ENCODE measurements around the gene TUBA8. TPM values are rescaled to one million over a fixed set of nuclear protein-coding genes. Genes with fewer than 3 reads are reported as not detected.
"Not testable (repeated sequence)": the region's sequence is repeated elsewhere in the genome, so short reads cannot be mapped to it uniquely, and the experiment has no call there.

TUBA8 gene
- total RNA-seq, 2 donors from 2014 or later = 2.3 to 2.8 TPM

DNA sequence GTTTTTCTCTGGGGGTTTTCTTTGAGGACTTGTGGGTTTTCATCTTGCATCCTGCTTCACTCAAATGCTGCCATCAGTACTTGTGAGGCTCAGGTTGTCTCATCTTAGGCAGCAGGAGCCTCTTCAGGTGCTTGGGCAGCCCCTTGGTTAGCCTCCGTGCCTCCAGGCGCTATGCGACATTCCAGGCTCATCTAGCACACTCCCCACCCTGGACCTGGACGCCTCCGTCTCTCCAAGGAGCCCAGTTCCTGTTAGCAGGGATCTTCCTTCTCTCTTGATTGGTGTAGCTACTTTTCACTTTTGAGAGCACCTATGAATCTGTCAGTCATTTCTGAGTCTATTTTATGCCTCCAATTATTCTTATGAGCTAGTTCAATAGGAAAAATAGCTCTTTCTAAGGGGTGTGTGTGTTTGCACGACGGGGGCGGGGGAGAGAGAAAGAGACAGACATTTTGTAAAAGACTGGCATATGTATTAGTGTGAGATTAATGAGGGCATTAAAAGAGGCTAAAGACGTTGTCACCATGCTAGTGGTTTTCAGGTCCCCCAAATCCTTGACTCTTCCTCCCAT is 7.8 kb downstream of the TUBA8 start:
- intact Hi-C loops (cut with DNase I) = no loop called here
- DNase-seq (ENCODE audit: low spot score) = peak; percentile 23

DNA sequence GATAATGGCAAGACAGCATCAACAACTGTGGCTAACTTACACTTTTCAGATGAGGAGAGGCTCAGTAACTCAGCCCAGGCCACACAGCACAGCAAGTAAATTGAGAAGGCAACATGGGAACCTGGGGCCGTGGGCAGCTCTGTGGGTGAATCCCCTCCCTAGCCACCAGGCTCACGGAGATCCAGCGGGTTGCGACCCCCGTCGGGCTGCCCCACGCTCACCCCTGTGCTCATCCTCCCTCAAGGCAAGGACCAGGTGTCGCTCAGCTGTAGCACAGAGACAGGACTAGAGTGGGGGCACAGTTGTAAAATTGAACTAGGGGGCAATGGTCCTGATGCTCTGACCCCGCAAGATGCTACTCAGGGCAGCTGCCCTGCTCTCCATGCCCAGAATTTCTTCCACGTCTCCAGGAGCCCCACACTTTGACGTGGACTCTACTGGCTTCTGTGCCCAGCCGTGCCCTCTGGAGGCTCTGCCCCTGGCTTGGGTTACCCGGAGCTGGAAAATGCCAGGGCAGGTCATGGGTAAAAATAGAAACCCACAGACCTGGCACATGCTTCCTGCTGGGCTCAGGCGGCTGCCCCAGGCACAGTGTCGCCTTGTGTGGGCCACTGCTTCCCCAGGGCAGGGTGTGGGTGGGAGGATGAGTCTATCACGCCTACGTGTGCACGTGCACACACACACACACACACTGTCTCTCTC is 9.0 kb downstream of the TUBA8 start:
- intact Hi-C loops (cut with DNase I) = no loop called here
- DNase-seq (ENCODE audit: low spot score) = peak; percentile 67

DNA sequence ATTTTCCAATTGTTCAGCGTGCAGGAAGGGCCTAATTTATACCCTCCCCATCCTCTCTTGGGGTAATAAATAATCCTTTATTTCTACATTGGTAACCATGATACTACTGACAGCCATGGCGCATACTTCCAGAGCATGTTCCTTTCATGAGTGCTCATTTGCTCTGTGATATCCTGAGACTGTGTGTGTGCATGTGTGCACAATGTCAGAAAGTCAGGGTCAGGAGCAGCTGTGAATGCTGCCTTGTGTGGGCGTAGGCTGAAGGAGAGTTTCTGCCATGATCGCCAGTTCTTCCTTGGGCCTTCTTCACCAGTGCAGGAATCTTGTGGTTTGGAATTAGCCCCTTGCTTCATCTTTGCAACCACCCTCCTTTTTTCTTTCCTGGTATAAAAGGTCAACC is 10.2 kb downstream of the TUBA8 start:
- DNase-seq (ENCODE audit: low spot score) = peak; percentile 2
- intact Hi-C loops (cut with DNase I) = no loop called here

DNA sequence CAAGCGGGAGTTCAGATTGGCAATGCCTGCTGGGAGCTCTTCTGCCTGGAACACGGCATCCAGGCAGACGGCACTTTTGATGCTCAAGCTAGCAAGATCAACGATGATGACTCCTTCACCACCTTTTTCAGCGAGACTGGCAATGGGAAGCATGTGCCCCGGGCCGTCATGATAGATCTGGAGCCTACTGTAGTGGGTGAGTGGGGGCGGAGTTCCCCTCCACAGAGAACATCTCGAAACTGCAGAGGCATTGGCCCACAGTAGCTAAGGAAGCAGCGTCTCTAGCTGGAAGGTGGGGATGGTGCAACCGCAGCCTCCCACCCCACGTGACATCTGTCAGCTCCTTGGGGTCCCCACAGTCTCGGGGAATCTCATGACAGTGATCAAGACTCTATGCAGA is 10.9 kb downstream of the TUBA8 start:
- DNase-seq (ENCODE audit: low spot score) = peak; percentile 72
- intact Hi-C loops (cut with DNase I) = no loop called here

DNA sequence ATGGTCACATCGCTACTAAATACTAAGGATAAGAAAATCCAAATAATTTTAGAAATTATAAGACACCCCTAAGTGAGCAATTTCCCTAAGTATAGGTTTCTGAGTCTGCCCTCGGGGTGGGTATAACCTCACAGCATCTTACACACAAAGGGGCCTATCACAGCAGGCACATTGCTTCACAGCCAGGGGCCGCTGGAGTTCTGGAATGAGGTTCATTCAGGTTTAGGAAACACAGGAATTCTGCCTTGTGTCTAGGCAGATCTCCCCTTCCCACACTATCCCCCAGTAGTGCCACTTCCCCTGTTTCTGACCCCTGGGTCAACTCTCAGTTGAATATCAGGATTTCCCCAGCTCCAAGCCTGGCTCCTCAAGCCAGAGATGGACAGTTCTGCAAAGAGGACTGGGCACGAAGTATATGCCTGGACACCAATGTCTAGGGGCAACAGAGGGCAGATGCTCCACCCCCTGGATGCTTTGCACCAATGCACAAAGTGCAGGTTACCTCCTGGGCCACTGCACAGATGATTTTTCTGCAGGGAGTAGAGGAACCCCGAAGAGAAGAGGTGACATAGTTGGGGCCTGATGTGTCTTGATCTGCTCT is 11.4 kb downstream of the TUBA8 start:
- DNase-seq (ENCODE audit: low spot score) = peak; percentile 18

DNA sequence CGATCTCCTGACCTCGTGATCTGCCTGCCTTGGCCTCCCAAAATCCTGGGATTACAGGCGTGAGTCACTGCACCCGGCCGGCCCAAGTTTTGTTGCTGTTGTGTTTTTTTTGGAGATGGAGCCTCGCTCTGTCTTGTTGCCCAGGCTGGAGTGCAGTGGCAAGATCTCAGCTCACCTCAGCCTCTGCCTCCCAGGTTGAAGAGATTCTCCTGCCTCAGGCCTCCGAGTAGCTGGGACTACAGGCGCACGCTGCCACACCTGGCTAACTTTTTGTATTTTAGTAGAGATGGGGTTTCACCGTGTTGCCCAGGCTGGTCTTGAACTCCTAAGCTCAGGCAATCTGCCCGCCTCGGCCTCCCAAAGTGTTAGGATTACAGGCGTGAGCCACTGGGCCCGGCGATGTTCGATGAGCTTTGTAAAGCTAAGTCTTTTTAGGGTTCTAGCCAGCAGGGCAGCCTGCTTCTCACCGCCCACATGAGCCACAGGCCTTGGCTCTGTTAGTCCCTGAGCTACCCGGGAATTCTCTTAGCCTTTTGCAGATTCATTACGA is 12.9 kb downstream of the TUBA8 start:
- intact Hi-C loops (cut with DNase I) = not testable (repeated sequence)

More for the DNA sequence above, 11.4 kb downstream of the TUBA8 start:
- intact Hi-C loops (cut with DNase I) = no loop called here

DNA sequence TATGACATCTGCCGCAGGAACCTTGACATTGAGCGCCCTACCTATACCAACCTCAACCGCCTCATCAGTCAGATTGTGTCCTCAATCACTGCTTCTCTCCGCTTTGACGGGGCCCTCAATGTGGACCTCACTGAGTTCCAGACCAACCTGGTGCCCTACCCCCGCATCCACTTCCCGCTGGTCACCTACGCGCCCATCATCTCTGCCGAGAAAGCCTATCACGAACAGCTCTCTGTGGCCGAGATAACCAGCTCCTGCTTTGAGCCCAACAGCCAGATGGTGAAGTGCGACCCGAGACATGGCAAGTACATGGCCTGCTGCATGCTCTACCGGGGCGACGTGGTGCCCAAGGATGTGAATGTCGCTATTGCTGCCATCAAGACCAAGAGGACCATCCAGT is 16.0 kb downstream of the TUBA8 start:
- peak; percentile 73 for DNase-seq (ENCODE audit: low spot score)

More for the DNA sequence above, 12.9 kb downstream of the TUBA8 start:
- DNase-seq (ENCODE audit: low spot score) = peak; percentile 54

DNA sequence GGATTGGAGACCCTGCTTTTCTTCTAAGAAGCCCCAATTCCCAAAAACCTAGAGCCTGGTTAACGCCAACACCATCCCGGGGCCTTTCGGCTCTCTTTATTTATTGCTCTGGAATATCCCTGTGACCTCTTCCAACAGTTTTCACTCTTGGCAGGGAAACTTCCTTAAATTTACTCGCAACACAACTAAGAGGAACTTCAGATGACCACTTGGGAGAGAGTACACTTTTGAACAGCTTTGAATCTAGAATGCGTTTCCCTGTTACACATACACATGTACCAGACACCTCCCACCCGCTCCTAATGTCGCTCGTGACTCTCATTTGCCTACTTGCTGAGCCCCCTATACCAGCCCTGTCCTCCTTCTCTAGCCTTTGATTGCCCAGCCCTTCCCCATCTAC is 19.4 kb downstream of the TUBA8 start:
- DNase-seq (ENCODE audit: low spot score) = peak; percentile 24

More for the DNA sequence above, 16.0 kb downstream of the TUBA8 start:
- intact Hi-C loops (cut with DNase I) = no loop called here

DNA sequence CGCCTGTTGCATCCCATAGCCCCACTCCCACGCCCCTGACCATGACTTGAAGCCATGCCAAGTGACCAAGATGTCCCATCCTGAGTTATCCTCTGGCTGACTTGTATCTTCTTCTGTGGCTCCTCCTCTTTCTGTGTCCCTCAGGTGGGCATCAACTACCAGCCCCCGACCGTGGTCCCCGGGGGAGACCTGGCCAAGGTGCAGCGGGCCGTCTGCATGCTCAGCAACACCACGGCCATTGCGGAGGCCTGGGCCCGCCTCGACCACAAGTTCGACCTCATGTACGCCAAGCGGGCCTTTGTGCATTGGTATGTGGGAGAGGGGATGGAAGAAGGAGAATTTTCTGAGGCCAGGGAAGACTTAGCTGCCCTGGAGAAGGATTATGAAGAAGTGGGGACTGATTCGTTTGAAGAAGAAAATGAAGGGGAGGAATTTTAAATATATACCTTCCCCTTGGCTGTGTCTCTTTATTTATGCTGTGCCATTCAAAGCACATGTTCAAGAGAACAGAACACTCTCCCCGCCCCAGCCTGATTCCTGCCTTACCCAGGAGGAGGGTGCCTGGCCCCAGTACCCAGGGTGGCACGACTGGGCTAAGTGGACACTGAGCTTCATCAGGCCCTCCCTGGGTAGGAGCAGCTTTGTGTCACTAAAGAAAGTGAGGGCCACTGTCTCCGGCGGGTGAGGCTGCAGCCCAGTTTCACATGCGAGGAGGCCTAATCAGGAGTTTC is 20.3 kb downstream of the TUBA8 start:
- intact Hi-C loops (cut with DNase I) = no loop called here
- DNase-seq (ENCODE audit: low spot score) = peak; percentile 65

More for the DNA sequence above, 19.4 kb downstream of the TUBA8 start:
- intact Hi-C loops (cut with DNase I) = no loop called here

DNA sequence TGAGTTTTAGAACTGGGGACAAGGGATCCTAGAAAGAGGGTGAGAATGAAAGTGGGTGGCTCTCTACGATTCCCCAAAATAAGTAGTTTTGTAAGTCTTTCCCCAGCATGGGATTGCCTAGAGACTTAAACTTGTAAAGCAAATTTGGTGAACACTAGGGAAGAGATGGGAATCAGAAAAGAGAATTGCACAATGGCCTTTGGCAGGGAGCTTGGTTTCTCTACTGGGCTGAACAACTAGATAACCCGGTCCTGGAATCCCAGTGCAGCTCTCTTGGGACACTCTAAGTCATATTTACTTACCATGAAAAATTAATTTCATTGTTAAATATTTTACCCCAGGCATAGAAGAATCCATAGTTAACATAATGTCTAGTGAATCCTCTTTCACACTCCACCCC is 22.8 kb downstream of the TUBA8 start:
- intact Hi-C loops (cut with DNase I) = no loop called here
- peak; percentile 22 for DNase-seq (ENCODE audit: low spot score)

DNA sequence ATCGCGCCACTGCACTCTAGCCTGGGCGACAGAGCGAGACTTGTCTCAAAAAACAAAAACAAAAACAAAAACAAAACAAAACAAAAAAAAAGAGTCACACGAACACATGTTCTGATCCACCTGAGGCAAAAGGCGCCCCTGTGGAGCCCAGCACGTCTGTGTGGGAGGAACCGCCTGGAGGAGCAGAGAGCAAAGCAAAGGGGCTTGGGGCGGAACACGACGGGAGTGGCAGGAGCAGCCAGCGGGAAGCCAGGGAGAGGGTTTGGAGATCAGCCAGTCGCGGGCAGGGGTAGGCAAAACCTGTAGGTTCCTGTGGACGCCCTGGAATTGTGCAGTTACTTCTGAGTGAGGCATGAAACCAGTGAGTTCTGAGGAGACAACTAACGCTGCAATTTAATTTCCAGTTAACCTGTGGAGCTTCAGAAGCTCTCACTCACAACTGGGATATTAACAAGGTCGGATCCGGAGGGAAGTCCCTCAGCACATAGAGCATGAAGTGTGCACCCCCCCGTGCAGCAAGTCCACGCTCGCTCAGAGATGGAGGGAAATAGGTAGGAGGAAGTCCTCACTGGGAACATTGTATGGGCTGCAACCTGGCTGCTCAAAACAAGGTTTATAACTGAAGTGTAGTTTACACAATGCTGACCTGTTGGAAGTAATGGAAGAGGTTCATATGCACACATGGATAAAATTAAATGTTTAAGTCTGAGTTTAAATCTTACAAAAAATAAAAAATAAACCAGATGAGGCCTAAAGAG is 26.1 kb downstream of the TUBA8 start:
- peak; percentile 67 for DNase-seq (ENCODE audit: low spot score)
- intact Hi-C loops (cut with DNase I) = no loop called here

DNA sequence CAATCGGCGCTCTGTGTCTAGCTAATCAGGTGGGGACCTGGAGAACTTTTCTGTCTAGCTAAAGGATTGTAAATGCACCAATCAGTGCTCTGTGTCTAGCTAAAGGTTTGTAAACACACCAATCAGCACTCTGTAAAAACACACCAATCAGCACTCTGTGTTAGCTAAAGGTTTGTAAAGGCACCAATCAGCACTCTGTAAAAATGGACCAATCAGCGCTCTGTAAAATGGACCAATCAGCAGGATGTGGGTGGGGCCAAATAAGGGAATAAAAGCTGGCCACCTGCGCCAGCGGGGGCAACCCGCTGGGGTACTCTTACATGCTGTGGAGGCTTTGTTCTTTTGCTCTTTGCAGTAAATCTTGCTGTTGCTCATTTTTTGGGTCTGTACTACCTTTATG is 30.4 kb downstream of the TUBA8 start:
- peak; percentile 1 for DNase-seq (ENCODE audit: low spot score)
- intact Hi-C loops (cut with DNase I) = loop anchor here in 1 of 2 donors (5.0 kb wide), 1 partner anchor 209 kb away; no protein-coding TSS in a partner anchor

DNA sequence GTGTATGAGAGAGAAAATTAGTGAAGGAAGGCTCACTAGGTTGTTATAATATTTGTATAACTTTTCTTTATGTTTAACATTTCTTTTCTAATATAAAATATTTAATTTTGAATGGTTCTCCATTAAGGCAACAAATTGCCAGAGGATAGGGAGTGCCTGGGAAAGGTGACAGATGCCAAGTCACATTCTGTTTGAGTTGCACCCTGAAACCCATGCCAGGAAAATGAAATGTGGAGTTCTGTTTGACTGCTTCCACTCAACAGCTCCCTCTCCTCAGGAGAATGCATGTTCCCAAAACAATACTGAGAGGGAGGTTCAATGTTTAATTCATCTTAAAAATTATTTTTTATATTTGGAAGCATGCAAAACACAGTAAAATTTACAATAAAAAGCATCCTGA is 33.5 kb downstream of the TUBA8 start:
- intact Hi-C loops (cut with DNase I) = loop anchor here in 1 of 2 donors (5.0 kb wide), 1 partner anchor 212 kb away; no protein-coding TSS in a partner anchor
- no peak for DNase-seq (ENCODE audit: low spot score)

DNA sequence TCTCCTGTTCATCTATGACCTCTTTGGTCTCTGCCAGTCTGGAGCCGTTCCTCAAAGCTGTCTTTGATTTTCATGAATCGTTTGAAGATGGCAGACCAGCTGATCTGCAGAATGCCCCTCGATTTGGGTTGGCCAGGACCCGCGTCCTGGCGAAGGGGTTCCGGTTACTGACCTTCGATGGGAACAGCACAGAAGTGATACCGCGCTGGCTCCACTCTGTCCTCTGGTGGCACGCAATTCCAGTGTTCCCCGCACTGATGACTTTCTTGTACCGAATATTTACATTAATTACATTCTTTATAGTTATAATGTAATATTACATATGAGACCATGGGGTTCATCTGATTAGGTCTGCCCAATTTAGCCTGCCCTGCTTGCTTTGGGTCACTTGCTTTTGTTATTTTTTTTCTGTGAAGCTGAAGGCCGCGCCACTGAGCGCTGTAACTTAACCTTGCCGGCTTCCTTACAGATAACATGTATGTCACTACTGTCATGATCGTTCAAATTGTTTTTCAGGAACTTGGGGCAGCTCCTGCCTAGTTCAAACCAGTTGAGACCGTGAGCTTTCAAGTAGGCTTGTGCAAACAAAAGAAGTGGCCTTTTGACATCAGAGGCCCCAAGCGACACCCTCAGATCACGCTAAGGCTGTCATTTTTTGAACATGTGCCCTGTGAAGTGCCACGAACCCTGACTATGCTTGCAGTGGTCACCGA is 35.2 kb downstream of the TUBA8 start:
- no peak for DNase-seq (ENCODE audit: low spot score)
- intact Hi-C loops (cut with DNase I) = no loop called here

DNA sequence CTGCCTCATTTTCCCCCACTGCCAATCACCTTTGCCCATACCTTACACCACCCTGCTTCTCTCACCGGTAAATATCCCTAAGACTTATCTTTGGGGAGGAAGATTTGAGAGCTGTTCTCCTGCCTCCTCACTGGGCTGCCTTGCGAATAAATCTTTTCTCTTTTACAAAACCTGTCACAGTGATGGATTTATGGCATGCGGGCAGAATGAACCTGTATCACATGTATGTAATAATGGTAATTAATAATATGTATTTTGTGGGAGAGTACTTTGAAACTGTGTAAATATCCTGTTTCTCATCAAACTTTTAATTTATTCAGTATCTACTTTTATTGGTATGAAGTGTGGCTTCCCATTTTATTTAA is 35.8 kb downstream of the TUBA8 start:
- no peak for DNase-seq (ENCODE audit: low spot score)
- intact Hi-C loops (cut with DNase I) = no loop called here

DNA sequence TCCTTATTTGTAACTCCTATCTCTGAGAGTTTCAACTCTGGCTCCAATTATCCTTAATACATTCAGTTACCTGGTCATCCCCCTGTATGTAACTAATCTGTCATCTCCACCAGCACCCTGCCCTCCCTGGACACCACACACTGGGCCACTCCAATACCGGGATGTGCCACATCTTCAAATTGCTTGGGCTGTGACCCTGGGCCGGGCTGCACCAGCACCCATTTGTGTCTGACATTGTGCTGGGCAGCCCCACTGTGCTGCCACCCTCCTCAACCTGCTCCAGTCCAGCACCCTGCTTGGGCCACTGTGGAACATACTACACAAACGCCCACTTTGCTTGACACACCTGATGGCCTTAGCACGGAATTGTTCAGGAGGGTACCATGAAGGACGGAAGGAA is 37.2 kb downstream of the TUBA8 start:
- DNase-seq (ENCODE audit: low spot score) = no peak
- intact Hi-C loops (cut with DNase I) = no loop called here

DNA sequence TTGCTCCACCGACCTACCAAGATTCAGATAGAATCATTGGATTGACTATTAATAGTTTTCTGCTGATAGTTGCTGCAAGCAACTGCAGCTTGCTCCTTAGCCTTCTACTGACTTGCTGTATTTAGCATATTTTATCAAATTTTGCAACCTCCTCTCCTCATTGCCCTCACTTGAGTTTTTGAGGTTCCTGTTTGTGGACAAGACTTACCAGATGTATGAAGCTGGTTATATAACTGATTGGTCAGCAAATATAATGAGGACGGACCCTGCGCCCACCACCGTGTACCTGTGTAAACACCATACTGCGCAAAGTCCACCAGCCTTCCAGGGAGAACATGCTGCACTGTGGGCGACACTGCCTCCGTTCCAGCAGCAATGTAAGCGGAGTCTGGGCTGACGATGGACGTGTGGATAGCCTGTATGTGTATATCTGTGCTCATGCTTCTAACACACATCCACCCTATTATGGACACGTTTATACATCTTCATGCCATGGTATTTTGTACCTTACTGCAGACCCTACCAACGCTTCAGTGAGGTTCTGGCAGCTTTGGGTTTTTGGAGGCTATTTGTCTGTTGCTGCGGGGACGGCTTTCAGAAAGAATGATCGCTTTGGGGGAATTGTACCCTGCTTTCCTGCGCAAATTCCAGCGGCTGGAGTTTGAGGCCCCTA is 37.8 kb downstream of the TUBA8 start:
- intact Hi-C loops (cut with DNase I) = no loop called here
- DNase-seq (ENCODE audit: low spot score) = no peak

DNA sequence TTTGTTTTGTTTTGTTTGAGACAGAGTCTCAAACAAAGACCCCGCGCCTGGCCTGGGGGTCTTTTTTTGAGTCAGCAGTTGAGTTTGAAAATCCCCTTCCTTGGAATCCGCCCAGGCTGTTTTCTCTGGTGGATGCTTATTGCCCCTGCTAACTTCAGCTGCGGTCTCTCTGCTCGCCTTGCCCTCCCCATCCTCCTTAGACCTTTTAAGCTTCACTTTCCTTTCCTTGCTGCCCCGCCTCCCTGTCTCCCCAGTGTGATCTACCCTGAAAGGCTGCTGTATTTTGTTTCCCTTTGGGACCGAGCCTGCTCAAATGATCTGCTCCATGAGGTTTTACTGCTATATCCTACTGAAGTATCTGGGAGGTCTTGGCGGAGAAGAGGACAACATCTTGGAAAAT is 41.9 kb downstream of the TUBA8 start:
- no peak for DNase-seq (ENCODE audit: low spot score)
- intact Hi-C loops (cut with DNase I) = no loop called here
